H1 (cell line): ENCODE results near the gene PIK3R6. TPM values are rescaled to one million over a fixed set of nuclear protein-coding genes. Genes with fewer than 3 reads are reported as not detected.

Experiments
- CTCF ChIA-PET: fragments of 300-600 bp; sonication (Branson Sonifier 250); formaldehyde crosslinking; loops from one replicate; lab custom pipeline; 2021; ENCODE audit not compliant: partially characterized antibody; lab: Charles Lee
- POLR2A ChIA-PET: fragments of 300-600 bp; sonication (Branson Sonifier 250); formaldehyde crosslinking; loops from one replicate; lab custom pipeline; 2021; ENCODE audit warnings: inconsistent platforms; ENCODE audit not compliant: partially characterized antibody; lab: Charles Lee
- DNase-seq, 2 experiments: peaks; one replicate each; pipeline versions ENCODE4 v3.0.0 to v3.0.0-alpha.2; 2010 to 2022; ENCODE audit warnings: low spot score in 2 of 2, low read depth in 1 of 2, mixed read lengths in 1 of 2
- FAIRE-seq: peaks from 2 replicates; lab custom pipeline; 2011; peaks lifted over from hg19 to GRCh38; lab: Jason Lieb, UNC
- H2AFZ ChIP-seq: 2 replicates; pipeline ENCODE4 v1.8.1; 2012; ENCODE audit warnings: low read length, inconsistent platforms
- H2AK5ac ChIP-seq: 2 replicates; pipeline ENCODE4 v1.6.1; 2013; ENCODE audit warnings: low read depth, low read length
- H2BK120ac ChIP-seq: replicated peaks from 2 replicates; pipeline ENCODE3; 2013; ENCODE audit warnings: low read depth, low read length, inconsistent platforms
- H2BK12ac ChIP-seq: 2 replicates; pipeline ENCODE4 v1.6.1; 2013; ENCODE audit warnings: low read depth, low read length
- H2BK15ac ChIP-seq: 2 replicates; pipeline ENCODE4 v1.6.1; 2013; ENCODE audit warnings: low read length
- H2BK20ac ChIP-seq: 2 replicates; pipeline ENCODE4 v1.6.1; 2013; ENCODE audit warnings: low read length
- H2BK5ac ChIP-seq: 2 replicates; pipeline ENCODE4 v1.6.1; 2013; ENCODE audit warnings: low read depth, low read length
- H3K14ac ChIP-seq: 2 replicates; pipeline ENCODE4 v1.6.1; 2013; ENCODE audit warnings: inconsistent platforms; ENCODE audit not compliant: insufficient read length
- H3K18ac ChIP-seq: 2 replicates; pipeline ENCODE4 v1.6.1; 2013; ENCODE audit warnings: low read length; ENCODE audit errors: extremely low read depth
- H3K23ac ChIP-seq: 2 replicates; pipeline ENCODE4 v1.6.1; 2013; ENCODE audit warnings: inconsistent platforms; ENCODE audit not compliant: insufficient read length
- H3K23me2 ChIP-seq: 2 replicates; pipeline ENCODE4 v1.6.1; 2013; ENCODE audit warnings: low read depth, low read length
- H3K27ac ChIP-seq: 2 replicates; pipeline ENCODE4 v1.6.1; 2011; ENCODE audit warnings: low read depth, low read length, inconsistent platforms
- H3K27me3 ChIP-seq, 4 experiments: replicated peaks in 1 of 4; 1 replicate in 1 of 4; 2 replicates in 3 of 4; pipeline versions ENCODE4 v1.6.1 to v1.8.1; 2011 to 2013; ENCODE audit warnings: low read length in 3 of 4, mild to moderate bottlenecking in 3 of 4, inconsistent platforms in 2 of 4, mixed read lengths in 2 of 4, moderate library complexity in 1 of 4; ENCODE audit not compliant: control insufficient read depth in 3 of 4, insufficient read depth in 3 of 4; ENCODE audit errors: extremely low read depth in 1 of 4
- H3K36me3 ChIP-seq, 4 experiments: 2 replicates each; pipeline versions ENCODE4 v1.6.1 to v1.8.1; 2011 to 2013; ENCODE audit warnings: mild to moderate bottlenecking in 4 of 4, low read length in 3 of 4, moderate library complexity in 2 of 4, control low read depth in 1 of 4, inconsistent platforms in 1 of 4; ENCODE audit not compliant: insufficient read depth in 4 of 4, control insufficient read depth in 2 of 4
- H3K4ac ChIP-seq: replicated peaks from 2 replicates; pipeline ENCODE3; 2013; ENCODE audit warnings: low read length, low read depth, mixed read lengths, inconsistent platforms; ENCODE audit not compliant: insufficient read length
- H3K4me1 ChIP-seq, 4 experiments: replicated peaks in 1 of 4; 1 replicate in 1 of 4; 2 replicates in 3 of 4; pipeline versions ENCODE4 v1.6.1 to v1.8.1; 2011 to 2013; ENCODE audit warnings: low read length in 3 of 4, inconsistent platforms in 2 of 4, mixed read lengths in 1 of 4; ENCODE audit not compliant: insufficient read depth in 4 of 4, control insufficient read depth in 3 of 4
- H3K4me2 ChIP-seq, 2 experiments: 2 replicates each; pipeline versions ENCODE4 v1.6.1 to v1.8.1; 2011 to 2013; ENCODE audit warnings: low read depth in 2 of 2, low read length in 2 of 2, control low read depth in 1 of 2, inconsistent platforms in 1 of 2, mild to moderate bottlenecking in 1 of 2; ENCODE audit not compliant: insufficient read depth in 1 of 2
- H3K4me3 ChIP-seq, 4 experiments: fragments of 200-600, 300-600 bp in 1 of 4; sonication (generic), shearing (Covaris generic), sonication (Bioruptor Twin) in 1 of 4; 2 replicates each; pipeline versions ENCODE4 v1.5.1 to v1.8.1; 2011 to 2016; ENCODE audit warnings: low read length in 4 of 4, low read depth in 3 of 4, control low read depth in 2 of 4, inconsistent platforms in 2 of 4, mild to moderate bottlenecking in 2 of 4, mixed read lengths in 1 of 4, moderate library complexity in 1 of 4; ENCODE audit not compliant: insufficient read depth in 2 of 4; ENCODE audit errors: extremely low read depth in 1 of 4
- H3K56ac ChIP-seq: replicated peaks from 2 replicates; pipeline ENCODE3; 2013; ENCODE audit warnings: low read depth, mild to moderate bottlenecking, mixed read lengths, low read length, inconsistent platforms; ENCODE audit not compliant: insufficient read length
- H3K79me1 ChIP-seq: 2 replicates; pipeline ENCODE4 v1.6.1; 2013; ENCODE audit warnings: low read depth, low read length, control low read depth
- H3K79me2 ChIP-seq, 2 experiments: 2 replicates each; pipeline versions ENCODE4 v1.6.1 to v1.8.1; 2012 to 2013; ENCODE audit warnings: low read length in 2 of 2, mild to moderate bottlenecking in 2 of 2, inconsistent platforms in 1 of 2; ENCODE audit not compliant: insufficient read depth in 2 of 2, control insufficient read depth in 1 of 2
- H3K9ac ChIP-seq, 4 experiments: replicated peaks in 1 of 4; 1 replicate in 1 of 4; 2 replicates in 3 of 4; pipeline versions ENCODE4 v1.6.1 to v1.8.1; 2011 to 2013; ENCODE audit warnings: low read depth in 3 of 4, low read length in 3 of 4, control low read depth in 2 of 4, mild to moderate bottlenecking in 2 of 4, moderate library complexity in 2 of 4, inconsistent platforms in 1 of 4; ENCODE audit errors: extremely low read depth in 1 of 4
- H3K9me3 ChIP-seq, 2 experiments: 2 replicates each; pipeline versions ENCODE4 v1.6.1 to v1.8.1; 2012 to 2013; ENCODE audit warnings: mild to moderate bottlenecking in 2 of 2, moderate library complexity in 2 of 2, control low read depth in 1 of 2, inconsistent platforms in 1 of 2, low read depth in 1 of 2, low read length in 1 of 2, mixed read lengths in 1 of 2; ENCODE audit not compliant: insufficient read depth in 2 of 2
- H4K20me1 ChIP-seq, 2 experiments: replicated peaks in 1 of 2; 2 replicates each; pipeline versions ENCODE3 to v1.8.1; 2011 to 2013; ENCODE audit warnings: inconsistent platforms in 2 of 2, low read length in 2 of 2, mild to moderate bottlenecking in 1 of 2; ENCODE audit not compliant: insufficient read depth in 2 of 2, control insufficient read depth in 1 of 2
- H4K5ac ChIP-seq: 2 replicates; pipeline ENCODE4 v1.6.1; 2013; ENCODE audit warnings: low read length, low read depth, mixed read lengths, inconsistent platforms; ENCODE audit not compliant: insufficient read length
- H4K8ac ChIP-seq: 2 replicates; pipeline ENCODE4 v1.8.0; 2013; ENCODE audit warnings: mild to moderate bottlenecking, moderate library complexity, low read length, inconsistent platforms; ENCODE audit not compliant: insufficient read depth; ENCODE audit errors: extremely low read depth
- H4K91ac ChIP-seq: replicated peaks from 2 replicates; pipeline ENCODE3; 2013; ENCODE audit warnings: low read length, mixed read lengths, inconsistent platforms; ENCODE audit not compliant: insufficient read length
- BRCA1 ChIP-seq: IDR thresholded peaks from 2 replicates; pipeline ENCODE4 v1.6.1; 2012; ENCODE audit warnings: low read depth, low read length, improper control_type of control experiment
- CTBP2 ChIP-seq: IDR thresholded peaks from 2 replicates; pipeline ENCODE4 v1.7.0; 2011; ENCODE audit warnings: borderline replicate concordance, mild to moderate bottlenecking, moderate library complexity, mixed read lengths, low read length; ENCODE audit not compliant: insufficient read depth, insufficient read length
- CTCF ChIP-seq, 3 experiments: IDR thresholded peaks; 1 replicate in 2 of 3; 2 replicates in 1 of 3; pipeline versions ENCODE4 v1.5.1 to v1.6.1; 2011; ENCODE audit warnings: low read length in 3 of 3, mild to moderate bottlenecking in 3 of 3, inconsistent platforms in 2 of 3, low read depth in 1 of 3, moderate library complexity in 1 of 3; ENCODE audit not compliant: insufficient read depth in 1 of 3; ENCODE audit errors: control extremely low read depth in 1 of 3
- EGR1 ChIP-seq: IDR thresholded peaks from 2 replicates; pipeline ENCODE4 v1.6.1; 2011; ENCODE audit warnings: low read depth, low read length, borderline replicate concordance
- NANOG ChIP-seq: IDR thresholded peaks from 2 replicates; pipeline ENCODE4 v1.6.1; 2011; ENCODE audit warnings: low read length, low read depth, mild to moderate bottlenecking, inconsistent platforms; ENCODE audit not compliant: insufficient read depth, poor library complexity, severe bottlenecking
- PHF8 ChIP-seq: fragments of 200-600 bp; sonication (generic); conservative IDR thresholded peaks from 2 replicates; pipeline ENCODE4 v1.7.1; 2012; ENCODE audit warnings: low read depth, mild to moderate bottlenecking, inconsistent platforms, low read length, moderate library complexity
- POLR2AphosphoS5 ChIP-seq: IDR thresholded peaks from 2 replicates; pipeline ENCODE4 v1.6.1; 2011; ENCODE audit warnings: low read depth, low read length
- POU5F1 ChIP-seq: IDR thresholded peaks from 2 replicates; pipeline ENCODE4 v1.6.1; 2011; ENCODE audit warnings: low read depth, mild to moderate bottlenecking, low read length, moderate library complexity
- TAF7 ChIP-seq: optimal IDR thresholded peaks from 2 replicates; pipeline ENCODE3; 2011; ENCODE audit warnings: low read depth, mild to moderate bottlenecking, inconsistent platforms, low read length, moderate library complexity, borderline replicate concordance
- WGBS, 2 experiments: shearing (Covaris generic) in 1 of 2; methylation state at CpG; one replicate each; pipeline versions ENCODE4 v1.1.6 to v1.1.7; 2013 to 2015; ENCODE audit warnings: low lambda C conversion rate in 2 of 2, mixed read lengths in 2 of 2, inconsistent platforms in 1 of 2, low coverage in 1 of 2, missing lambda C conversion rate in 1 of 2; ENCODE audit not compliant: insufficient replicate concordance in 2 of 2, insufficient coverage in 1 of 2, insufficient read length in 1 of 2; ENCODE audit errors: extremely low coverage in 1 of 2, missing lambda C conversion rate in 1 of 2; 5-methylcytosine and 5-hydroxymethylcytosine counted together
- polyA plus RNA-seq, 7 experiments: library from polyadenylated mRNA; depleted of rRNA in 3 of 7; stranded (reverse) in 5 of 7; unstranded in 2 of 7; fragments of >200 nt in 5 of 7; fragments of 200-250 nt in 2 of 7; gene quantifications; 1 replicate in 5 of 7; 2 replicates in 1 of 7; 4 replicates in 1 of 7; pipeline versions ENCODE4 v1.2.1 to v1.2.3, GENCODE V29; 2011 to 2013; ENCODE audit warnings: missing spikeins in 2 of 7, mixed read lengths in 2 of 7
- total RNA-seq: library from RNA; stranded (reverse); fragmentation: NEBNext Ultra II Directional; extraction: Animal tissue kit (Norgen Biotek cat#: 25700); gene quantifications from 2 replicates; pipeline ENCODE4 v1.2.1, GENCODE V29; 2021

PIK3R6 gene
- total and polyA plus RNA-seq, 2 of the 8 experiments (the other 6 are each of a cell fraction or from before 2014, with no cell fraction given) = 0.24 to 1.2 TPM

- Histone ChIP-seq H2BK20ac (no peak overlapping the region), H3K79me1 (no peaks in the 10 kb centered on the region), H2AFZ (no peak overlapping the region), H3K9ac (no peak overlapping the region), H4K5ac (no peak overlapping the region), H4K91ac (no peak overlapping the region), H4K20me1 (no peaks in the 10 kb centered on the region), H3K23me2 (no peaks in the 10 kb centered on the region), H3K9me3 (no peaks in the 10 kb centered on the region; a peak in 1 of 4 replicates), H3K4me2 (no peak overlapping the region), H3K36me3 (no peaks in the 10 kb centered on the region), H3K4ac (no peak overlapping the region), H3K56ac (no peak overlapping the region), H3K27me3 (no peaks in the 10 kb centered on the region), H3K27ac (no peak overlapping the region), H3K4me1 (peaks cover 0 to 9% (median 3%) of the 10 kb centered on the region in 4 experiments; a peak in 3 of 7 replicates), H2BK120ac (no peak overlapping the region), H2BK12ac (no peak overlapping the region), H3K4me3 (no peak overlapping the region), H2AK5ac (no peak overlapping the region), H2BK5ac (no peak overlapping the region), H2BK15ac (no peak overlapping the region), H3K14ac (no peak overlapping the region), H4K8ac (no peak overlapping the region; the same call in 1 of the 2 replicates), H3K18ac (no peak overlapping the region), H3K79me2 (no peaks in the 10 kb centered on the region), H3K23ac (no peak overlapping the region)
- POLR2A ChIA-PET = no interaction called here
- CTCF ChIA-PET = interaction anchor here (1.7 to 10.4 kb wide), 4 partner anchors 9 to 87 kb away, joined by 5 to 107 read pairs (median 42); partner anchors contain the start of gene MFSD6L
- DNase-seq = no peak
- WGBS, 2 experiments = 88% methylated on average over 17 of the region's 23 CpGs; no CpG with 5 or more reads in 1 of the 2 experiments
- no peak for FAIRE-seq
- TF ChIP-seq TAF7 = no peak
- no peak for TF ChIP-seq POU5F1
- TF ChIP-seq PHF8 = no peak
- TF ChIP-seq CTCF (IDR thresholded peaks at IDR 0.05; ENCODE audit: control extremely low read depth in 1 of 3, insufficient read depth in 1 of 3, low read depth in 1 of 3, low read length in 3 of 3) = no peak
- TF ChIP-seq CTBP2 = no peak
- TF ChIP-seq BRCA1 = no peak
- TF ChIP-seq NANOG = no peak
- no peak for TF ChIP-seq POLR2AphosphoS5
- TF ChIP-seq EGR1 = no peak
These were observed 18.7 kb upstream of the PIK3R6 start for GRCh38 chr17:8885967-8886684.
